ENCODE measurements around the gene SHROOM3. TPM values are rescaled to one million over a fixed set of nuclear protein-coding genes. Genes with fewer than 3 reads are reported as not detected.

The SHROOM3 gene
- total RNA-seq, 1 donor from 2014 or later = 6.9 TPM

GRCh38 chr4:76435528-76436319 lies 695 bp downstream of the SHROOM3 start:
- Histone ChIP-seq H3K27ac (no peak overlapping the region), H3K4me1 (peaks cover 11% of the 10 kb centered on the region), H3K4me3 (peak overlapping the region; percentile 13 to 19), H3K36me3 (no peaks in the 10 kb centered on the region), H3K9me3 (no peaks in the 10 kb centered on the region), H3K27me3 (no peaks in the 10 kb centered on the region)
- intact Hi-C loops (cut with DNase I) = loop anchor here (10.0 kb wide), 1 partner anchor 69 kb away; no protein-coding TSS in a partner anchor
- no peak for TF ChIP-seq POLR2AphosphoS5 (IDR thresholded peaks at IDR 0.05; ENCODE audit: insufficient read depth in 1 of 2, low read depth in 1 of 2)
- TF ChIP-seq POLR2A (IDR thresholded peaks at IDR 0.05) = no peak
- TF ChIP-seq CTCF (IDR thresholded peaks at IDR 0.05) = no peak
- no peak for DNase-seq (ENCODE audit: extremely low spot score in 2 of 2)

- Histone ChIP-seq H3K9me3 (no peaks in the 10 kb centered on the region), H3K27me3 (no peaks in the 10 kb centered on the region), H3K4me1 (peaks cover 11% of the 10 kb centered on the region), H3K27ac (no peak overlapping the region), H3K4me3 (no peak overlapping the region), H3K36me3 (no peaks in the 10 kb centered on the region)
- TF ChIP-seq CTCF (IDR thresholded peaks at IDR 0.05) (no peak), POLR2A (IDR thresholded peaks at IDR 0.05) (no peak), POLR2AphosphoS5 (IDR thresholded peaks at IDR 0.05; ENCODE audit: insufficient read depth in 1 of 2, low read depth in 1 of 2) (no peak)
- intact Hi-C loops (cut with DNase I) = loop anchor here (10.0 kb wide), 1 partner anchor 65 kb away; no protein-coding TSS in a partner anchor
- no peak for DNase-seq (ENCODE audit: extremely low spot score in 2 of 2)
Observed at GRCh38 chr4:76439491-76439890, 4.5 kb downstream of the SHROOM3 start.

- Histone ChIP-seq H3K27me3 (no peaks in the 10 kb centered on the region), H3K27ac (no peak overlapping the region), H3K36me3 (no peaks in the 10 kb centered on the region), H3K4me3 (no peak overlapping the region), H3K9me3 (no peaks in the 10 kb centered on the region), H3K4me1 (no peaks in the 10 kb centered on the region)
- no peak for DNase-seq (ENCODE audit: extremely low spot score in 2 of 2)
- TF ChIP-seq CTCF (IDR thresholded peaks at IDR 0.05) (no peak), POLR2A (IDR thresholded peaks at IDR 0.05) (no peak), POLR2AphosphoS5 (IDR thresholded peaks at IDR 0.05; ENCODE audit: insufficient read depth in 1 of 2, low read depth in 1 of 2) (no peak)
- intact Hi-C loops (cut with DNase I) = no loop called here
Observed at GRCh38 chr4:76441881-76442280, 6.9 kb downstream of the SHROOM3 start.

- Histone ChIP-seq H3K4me1 (no peaks in the 10 kb centered on the region), H3K4me3 (no peak overlapping the region), H3K9me3 (no peaks in the 10 kb centered on the region), H3K27ac (no peak overlapping the region), H3K27me3 (no peaks in the 10 kb centered on the region), H3K36me3 (no peaks in the 10 kb centered on the region)
- no peak for DNase-seq (ENCODE audit: extremely low spot score in 2 of 2)
- intact Hi-C loops (cut with DNase I) = no loop called here
- no peak for TF ChIP-seq POLR2A (IDR thresholded peaks at IDR 0.05)
Observed at GRCh38 chr4:76442807-76443206, 7.8 kb downstream of the SHROOM3 start.

- Histone ChIP-seq H3K27ac (no peak overlapping the region), H3K4me1 (no peaks in the 10 kb centered on the region), H3K4me3 (no peak overlapping the region), H3K27me3 (no peaks in the 10 kb centered on the region), H3K9me3 (no peaks in the 10 kb centered on the region), H3K36me3 (no peaks in the 10 kb centered on the region)
- no peak for DNase-seq (ENCODE audit: extremely low spot score in 2 of 2)
- intact Hi-C loops (cut with DNase I) = no loop called here
- no peak for TF ChIP-seq POLR2AphosphoS5 (IDR thresholded peaks at IDR 0.05; ENCODE audit: insufficient read depth in 1 of 2, low read depth in 1 of 2)
- TF ChIP-seq POLR2A (IDR thresholded peaks at IDR 0.05) = no peak
- no peak for TF ChIP-seq CTCF (IDR thresholded peaks at IDR 0.05)
Observed at GRCh38 chr4:76443376-76443775, 8.3 kb downstream of the SHROOM3 start.
